Measurements from ENCODE around the gene PIP5K1A. TPM values are rescaled to one million over a fixed set of nuclear protein-coding genes. Genes with fewer than 3 reads are reported as not detected.
A peak's percentile ranks its signal among the peaks of the same experiment; 100 is the strongest.
"Not testable (repeated sequence)": the region's sequence is repeated elsewhere in the genome, so short reads cannot be mapped to it uniquely, and the experiment has no call there.

PIP5K1A gene
- total RNA-seq, 1 donor = 67.7 TPM

DNA sequence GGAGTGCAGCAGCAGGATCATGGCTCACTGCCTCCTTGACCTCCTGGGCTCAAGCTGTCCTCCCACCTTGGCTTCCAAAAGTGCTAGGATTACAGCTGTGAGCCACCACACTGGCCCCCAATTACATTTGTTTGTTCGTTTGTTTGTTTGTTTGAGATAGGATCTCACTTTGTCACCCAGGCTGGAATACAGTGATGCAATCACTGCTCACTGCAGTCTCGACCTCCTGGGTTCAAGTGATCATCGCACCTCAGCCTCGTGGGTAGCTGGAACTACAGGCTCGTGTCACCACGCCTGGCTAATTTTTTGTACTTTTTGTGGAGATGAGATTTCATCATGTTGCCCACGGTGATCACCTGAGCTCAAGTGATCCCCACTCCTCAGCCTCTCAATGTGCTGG, 6.3 kb upstream of the PIP5K1A start:
- Histone ChIP-seq H3K4me1 (ENCODE audit: insufficient read depth, low read length) (peaks cover 25% of the 10 kb centered on the region), H3K4me2 (ENCODE audit: insufficient read depth, low read length) (no peak overlapping the region), H3K79me2 (ENCODE audit: insufficient read depth, low read length) (peaks cover 24% of the 10 kb centered on the region), H3K9me3 (ENCODE audit: low read depth, low read length) (no peaks in the 10 kb centered on the region), H2AFZ (ENCODE audit: low read length) (no peak overlapping the region), H3K27ac (ENCODE audit: low read depth, low read length) (no peak overlapping the region), H3K27me3 (ENCODE audit: insufficient read depth, low read length) (no peaks in the 10 kb centered on the region), H4K20me1 (ENCODE audit: insufficient read depth, low read length) (no peaks in the 10 kb centered on the region), H3K4me3 (ENCODE audit: insufficient read depth, low read length) (no peak overlapping the region), H3K36me3 (ENCODE audit: insufficient read depth, low read length) (no peaks in the 10 kb centered on the region)
- TF ChIP-seq, protein P1, sequence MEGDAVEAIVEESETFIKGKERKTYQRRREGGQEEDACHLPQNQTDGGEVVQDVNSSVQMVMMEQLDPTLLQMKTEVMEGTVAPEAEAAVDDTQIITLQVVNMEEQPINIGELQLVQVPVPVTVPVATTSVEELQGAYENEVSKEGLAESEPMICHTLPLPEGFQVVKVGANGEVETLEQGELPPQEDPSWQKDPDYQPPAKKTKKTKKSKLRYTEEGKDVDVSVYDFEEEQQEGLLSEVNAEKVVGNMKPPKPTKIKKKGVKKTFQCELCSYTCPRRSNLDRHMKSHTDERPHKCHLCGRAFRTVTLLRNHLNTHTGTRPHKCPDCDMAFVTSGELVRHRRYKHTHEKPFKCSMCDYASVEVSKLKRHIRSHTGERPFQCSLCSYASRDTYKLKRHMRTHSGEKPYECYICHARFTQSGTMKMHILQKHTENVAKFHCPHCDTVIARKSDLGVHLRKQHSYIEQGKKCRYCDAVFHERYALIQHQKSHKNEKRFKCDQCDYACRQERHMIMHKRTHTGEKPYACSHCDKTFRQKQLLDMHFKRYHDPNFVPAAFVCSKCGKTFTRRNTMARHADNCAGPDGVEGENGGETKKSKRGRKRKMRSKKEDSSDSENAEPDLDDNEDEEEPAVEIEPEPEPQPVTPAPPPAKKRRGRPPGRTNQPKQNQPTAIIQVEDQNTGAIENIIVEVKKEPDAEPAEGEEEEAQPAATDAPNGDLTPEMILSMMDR (IDR thresholded peaks at IDR 0.05; ENCODE audit: extremely low read depth, low read depth, low read length) = no peak
- DNase-seq (ENCODE audit: insufficient read length, low spot score, missing footprints) = no peak

DNA sequence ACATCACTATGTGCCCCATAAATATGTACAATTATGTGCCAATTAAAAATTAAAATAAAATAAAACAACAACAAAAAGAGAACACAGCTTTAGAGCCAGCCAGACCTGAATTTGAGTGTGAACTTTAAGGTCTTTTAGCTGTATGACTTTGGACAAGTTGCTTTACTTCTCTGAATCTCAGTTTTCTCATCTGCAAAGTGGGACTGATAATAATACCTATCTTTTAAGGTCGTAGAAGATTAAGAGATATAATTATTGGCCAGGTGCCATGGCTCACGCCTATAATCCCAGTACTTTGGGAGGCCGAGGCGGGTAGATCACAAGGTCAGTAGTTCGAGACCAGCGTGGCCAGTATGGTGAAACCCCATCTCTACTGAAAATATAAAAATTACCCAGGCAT, 5.0 kb upstream of the PIP5K1A start:
- TF ChIP-seq, protein P1 (IDR thresholded peaks at IDR 0.05; ENCODE audit: extremely low read depth, low read depth, low read length) = no peak
- no peaks in the 10 kb centered on the region for H4K20me1 ChIP-seq (ENCODE audit: insufficient read depth, low read length)
- H3K4me2 ChIP-seq (ENCODE audit: insufficient read depth, low read length) = no peak overlapping the region
- no peak overlapping the region for H2AFZ ChIP-seq (ENCODE audit: low read length)
- H3K36me3 ChIP-seq (ENCODE audit: insufficient read depth, low read length) = no peaks in the 10 kb centered on the region
- no peaks in the 10 kb centered on the region for H3K9me3 ChIP-seq (ENCODE audit: low read depth, low read length)
- H3K4me3 ChIP-seq (ENCODE audit: insufficient read depth, low read length) = no peak overlapping the region
- peaks cover 28% of the 10 kb centered on the region for H3K4me1 ChIP-seq (ENCODE audit: insufficient read depth, low read length)
- DNase-seq (ENCODE audit: insufficient read length, low spot score, missing footprints) = no peak
- H3K27ac ChIP-seq (ENCODE audit: low read depth, low read length) = no peak overlapping the region
- H3K27me3 ChIP-seq (ENCODE audit: insufficient read depth, low read length) = no peaks in the 10 kb centered on the region
- H3K79me2 ChIP-seq (ENCODE audit: insufficient read depth, low read length) = peaks cover 13% of the 10 kb centered on the region

DNA sequence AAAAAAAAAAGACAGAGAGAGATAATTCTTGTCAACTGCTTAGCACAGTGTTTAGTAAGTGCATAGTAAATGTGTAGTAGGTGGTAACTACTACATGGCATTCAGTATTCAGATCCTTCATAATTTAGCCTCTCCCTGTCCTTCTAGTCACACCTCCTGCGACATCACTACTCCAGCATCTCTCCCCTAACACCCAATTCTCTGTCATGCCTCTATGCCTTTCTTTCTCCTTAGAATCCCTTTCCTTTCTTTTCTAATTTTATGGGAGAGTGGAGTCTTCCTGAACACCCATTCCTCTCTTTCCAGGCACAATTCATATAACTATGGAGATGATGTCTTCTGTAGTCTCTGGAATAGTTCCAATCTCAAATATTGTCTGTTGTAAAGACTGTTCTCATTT, 4.5 kb upstream of the PIP5K1A start:
- Histone ChIP-seq H3K9me3 (ENCODE audit: low read depth, low read length) (no peaks in the 10 kb centered on the region), H3K36me3 (ENCODE audit: insufficient read depth, low read length) (no peaks in the 10 kb centered on the region), H3K27ac (ENCODE audit: low read depth, low read length) (no peak overlapping the region), H2AFZ (ENCODE audit: low read length) (peak overlapping the region; percentile 36), H3K4me2 (ENCODE audit: insufficient read depth, low read length) (no peak overlapping the region), H4K20me1 (ENCODE audit: insufficient read depth, low read length) (no peaks in the 10 kb centered on the region), H3K79me2 (ENCODE audit: insufficient read depth, low read length) (peaks cover 12% of the 10 kb centered on the region), H3K4me1 (ENCODE audit: insufficient read depth, low read length) (peaks cover 23% of the 10 kb centered on the region), H3K27me3 (ENCODE audit: insufficient read depth, low read length) (no peaks in the 10 kb centered on the region), H3K4me3 (ENCODE audit: insufficient read depth, low read length) (no peak overlapping the region)
- no peak for DNase-seq (ENCODE audit: insufficient read length, low spot score, missing footprints)
- TF ChIP-seq, protein P1 (IDR thresholded peaks at IDR 0.05; ENCODE audit: extremely low read depth, low read depth, low read length) = no peak

DNA sequence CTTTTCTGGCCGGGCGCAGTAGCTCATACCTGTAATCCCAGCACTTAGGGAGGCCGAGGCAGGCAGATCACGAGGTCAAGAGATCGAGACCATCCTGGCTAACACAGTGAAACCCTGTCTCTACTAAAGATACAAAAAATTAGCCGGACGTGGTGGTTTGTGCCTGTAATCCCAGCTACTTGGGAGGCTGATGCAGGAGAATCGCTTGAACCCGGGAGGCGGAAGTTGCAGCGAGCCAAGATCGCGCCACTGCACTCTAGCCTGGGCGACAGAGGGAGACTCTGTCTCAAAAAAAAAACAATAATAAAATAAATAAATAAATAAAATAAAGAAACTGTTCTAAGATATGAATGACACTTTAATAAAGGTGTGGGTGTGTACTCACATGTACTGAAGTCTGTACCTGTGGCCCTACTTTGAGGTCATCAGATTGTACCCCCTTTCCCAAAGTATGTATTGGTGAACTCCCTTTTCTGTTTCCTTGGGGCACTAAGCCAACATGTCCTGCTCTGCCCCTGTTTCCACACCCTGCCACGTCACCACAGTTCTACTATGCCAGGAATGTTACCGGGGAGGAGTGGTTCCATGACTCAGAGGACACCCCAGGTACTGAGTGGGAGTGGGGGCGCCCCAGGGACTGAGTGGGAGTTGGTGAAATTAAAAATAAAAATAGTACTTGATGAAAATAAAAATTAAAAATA, 3.3 kb upstream of the PIP5K1A start:
- not testable (repeated sequence) for H3K4me3 ChIP-seq (ENCODE audit: insufficient read depth, low read length)
- H3K4me2 ChIP-seq (ENCODE audit: insufficient read depth, low read length) = peak overlapping the region; percentile 81
- H3K27ac ChIP-seq (ENCODE audit: low read depth, low read length) = peak overlapping the region; percentile 72

More for the DNA sequence above, 3.3 kb upstream of the PIP5K1A start:
- not testable (repeated sequence) for H3K9me3 ChIP-seq (ENCODE audit: low read depth, low read length); H4K20me1 ChIP-seq (ENCODE audit: insufficient read depth, low read length); H3K27me3 ChIP-seq (ENCODE audit: insufficient read depth, low read length); H2AFZ ChIP-seq (ENCODE audit: low read length); DNase-seq (ENCODE audit: insufficient read length, low spot score, missing footprints); H3K36me3 ChIP-seq (ENCODE audit: insufficient read depth, low read length)
- H3K79me2 ChIP-seq (ENCODE audit: insufficient read depth, low read length) = peaks cover 16% of the 10 kb centered on the region
- H3K4me1 ChIP-seq (ENCODE audit: insufficient read depth, low read length) = peaks cover 24% of the 10 kb centered on the region

All from osteoblast (primary cell).